NCI-H1105 (cell line): ENCODE measurements around the gene RPL13A.
A peak's percentile ranks its signal among the peaks of the same experiment; 100 is the strongest.

Experiments
- DNase-seq: peaks from one replicate; lab custom pipeline; 2025; lab: John Stamatoyannopoulos, UW

Gene RPL13A

DNA sequence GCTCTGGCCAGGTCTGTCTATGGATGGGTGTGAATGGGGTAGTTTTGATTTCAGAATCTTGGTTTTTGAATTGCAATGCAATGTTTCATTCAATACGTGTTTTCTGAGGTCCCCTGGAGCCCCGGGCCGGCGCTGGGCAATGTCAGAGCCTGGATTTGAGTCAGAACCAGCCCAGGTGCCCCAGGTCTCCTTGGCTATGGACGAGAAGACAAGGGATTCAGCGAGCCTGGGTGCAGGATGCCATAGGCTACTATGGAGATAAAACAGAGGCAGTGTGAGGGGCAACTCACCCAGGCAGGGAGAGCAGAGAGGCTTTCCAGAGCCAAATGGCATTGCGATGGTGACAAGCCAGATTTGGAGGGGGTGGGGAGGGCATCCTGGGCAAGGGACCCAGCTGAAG is 1.2 kb upstream of the RPL13A start:
- no peak for DNase-seq

DNA sequence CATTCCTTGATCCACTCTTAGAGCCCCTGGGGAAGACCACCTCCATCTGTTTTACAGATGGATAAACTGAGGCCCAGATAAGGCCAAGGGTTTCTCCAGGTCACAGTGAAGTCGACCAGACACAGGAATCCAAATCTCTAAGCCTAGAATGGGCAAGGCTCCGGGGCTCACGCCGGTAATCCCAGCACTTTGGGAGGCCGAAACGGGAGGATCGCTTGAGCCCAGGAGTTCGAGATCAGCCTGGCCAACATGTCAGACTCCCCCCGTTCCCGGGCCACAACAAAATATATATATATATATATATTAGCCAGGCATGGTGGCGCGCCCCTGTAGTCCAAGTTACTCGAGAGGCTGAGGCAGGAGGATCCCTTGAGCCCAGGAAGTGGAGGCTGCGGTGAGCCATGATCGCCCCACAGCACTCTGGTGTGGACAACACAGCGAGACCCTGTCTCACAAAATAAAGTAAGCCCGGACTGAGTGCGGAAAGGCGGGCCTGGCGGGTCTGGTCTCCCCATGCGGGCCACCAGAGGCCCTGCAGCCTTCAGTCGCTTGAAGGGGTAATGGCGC is 615 bp upstream of the RPL13A start:
- DNase-seq, result no peak

DNA sequence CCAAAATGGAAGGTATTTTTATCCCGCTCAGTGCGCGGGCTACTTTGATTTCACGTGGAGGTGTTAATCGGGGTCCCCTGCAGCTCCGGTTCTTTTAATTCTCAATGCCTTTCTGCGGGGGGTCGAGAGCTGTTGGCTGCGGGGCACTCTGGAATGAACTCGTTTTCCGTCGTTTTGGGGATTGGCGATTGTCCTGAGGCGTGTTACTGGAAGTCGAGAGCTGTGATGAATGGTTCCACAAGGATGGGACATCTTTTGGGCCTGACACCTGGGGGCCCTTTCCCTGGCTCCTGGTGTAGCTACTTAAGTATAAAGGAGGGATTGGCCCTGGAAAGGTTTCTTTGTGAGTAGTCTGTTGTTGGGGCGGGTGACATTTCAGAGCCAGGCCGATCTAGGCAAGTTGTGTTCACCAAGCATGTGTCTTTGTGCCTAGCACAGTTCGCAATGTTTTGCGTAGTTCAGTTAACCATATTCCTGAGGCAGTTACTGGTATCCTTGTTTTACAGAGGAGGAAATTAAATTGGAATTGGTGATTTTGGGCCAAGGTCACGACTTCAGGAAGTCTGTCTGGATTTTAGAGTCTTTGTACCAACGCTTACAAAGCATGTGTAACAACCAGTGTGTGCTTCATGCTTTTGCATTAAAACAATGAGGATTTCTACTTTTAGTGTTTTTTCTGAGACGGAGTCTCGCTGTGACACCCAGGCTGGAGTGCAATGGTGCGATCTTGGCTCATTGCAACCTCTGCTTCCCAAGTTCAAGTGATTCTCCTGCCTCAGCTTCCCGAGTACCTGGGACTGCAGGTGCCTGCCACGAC is 846 bp downstream of the RPL13A start:
- DNase-seq, result no peak

DNA sequence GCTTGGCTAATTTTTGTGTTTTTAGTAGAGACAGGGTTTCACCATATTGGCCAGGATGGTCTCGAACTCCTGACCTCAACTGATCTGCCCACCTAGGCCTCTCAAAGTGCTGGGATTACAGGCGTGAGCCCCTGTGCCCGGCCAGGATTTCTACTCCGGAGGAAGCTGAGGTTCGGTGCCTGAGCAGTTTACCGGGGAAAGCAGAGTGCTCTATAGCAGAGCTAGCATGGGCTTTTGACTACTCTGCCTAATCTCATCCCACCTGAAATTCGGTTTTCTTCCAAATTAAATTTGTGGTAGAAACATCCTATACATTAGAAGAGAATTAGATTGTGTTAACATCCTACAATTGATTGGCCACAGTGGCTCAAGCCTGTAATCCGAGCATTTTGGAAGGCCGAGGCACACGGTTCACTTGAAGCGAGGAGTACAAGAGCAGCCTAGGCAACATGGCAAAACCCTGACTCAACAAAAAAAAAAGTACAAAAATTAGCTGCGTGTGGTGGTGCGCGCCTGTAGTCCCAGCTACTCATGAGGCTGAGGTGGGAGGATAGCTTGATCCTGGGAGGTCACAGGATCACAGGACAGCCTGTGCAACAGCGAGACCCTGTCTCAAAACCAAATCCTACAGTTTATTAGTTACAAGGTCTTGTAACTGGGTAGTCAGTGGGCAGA is 1.6 kb downstream of the RPL13A start:
- DNase-seq, result no peak

DNA sequence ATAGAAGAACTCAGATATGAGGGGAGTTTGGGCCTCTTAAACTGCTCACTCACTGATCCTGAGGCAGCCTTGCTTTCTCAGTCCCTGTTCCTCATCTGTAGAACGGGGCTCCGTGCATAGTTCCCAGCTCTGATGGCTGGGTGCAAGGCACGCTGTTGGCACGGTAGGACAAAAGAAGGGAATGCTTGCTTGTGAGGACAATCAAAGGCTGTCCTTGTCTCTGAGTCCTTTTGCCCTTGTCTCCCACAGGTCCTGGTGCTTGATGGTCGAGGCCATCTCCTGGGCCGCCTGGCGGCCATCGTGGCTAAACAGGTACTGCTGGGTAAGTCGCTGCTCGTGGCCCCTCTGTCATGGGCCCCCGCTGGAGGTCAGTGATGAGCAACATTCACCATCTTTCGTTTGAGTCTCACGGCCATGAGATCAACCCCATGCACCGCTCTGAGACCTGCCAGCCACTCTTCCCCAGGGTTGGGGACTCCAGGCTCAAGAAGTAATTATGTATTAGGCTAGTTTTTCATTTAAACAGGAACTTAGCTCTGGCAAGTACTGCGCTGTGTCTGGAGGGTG is 2.3 kb downstream of the RPL13A start:
- DNase-seq, result no peak

DNA sequence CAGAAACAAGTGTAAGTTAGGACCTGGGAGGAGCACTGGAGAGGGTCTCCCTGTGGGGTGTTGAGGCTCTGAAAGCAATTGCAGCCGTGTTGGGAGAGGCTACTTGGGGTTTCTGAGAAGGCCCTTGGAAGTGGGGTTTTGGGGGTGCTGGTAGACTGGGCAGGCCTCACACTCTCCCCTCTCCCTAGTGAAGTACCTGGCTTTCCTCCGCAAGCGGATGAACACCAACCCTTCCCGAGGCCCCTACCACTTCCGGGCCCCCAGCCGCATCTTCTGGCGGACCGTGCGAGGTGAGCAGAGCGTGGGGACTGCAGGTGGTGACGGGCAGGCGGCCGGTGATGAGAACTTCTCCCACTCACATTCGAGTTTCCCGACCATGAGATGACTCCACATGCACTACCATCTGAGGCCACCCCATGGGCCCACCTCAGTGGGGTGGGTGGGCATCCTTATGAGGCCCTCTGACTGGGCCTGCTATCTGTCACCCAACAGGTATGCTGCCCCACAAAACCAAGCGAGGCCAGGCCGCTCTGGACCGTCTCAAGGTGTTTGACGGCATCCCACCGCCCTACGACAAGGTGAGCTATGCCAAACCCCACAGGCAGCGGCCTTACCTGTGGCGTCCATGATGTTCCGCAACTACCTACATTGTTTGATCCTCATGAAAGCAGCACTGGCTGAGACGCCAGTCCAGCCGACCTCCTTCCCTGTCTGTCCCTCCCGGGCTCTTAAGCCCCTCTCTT is 3.0 kb downstream of the RPL13A start:
- no peak for DNase-seq

DNA sequence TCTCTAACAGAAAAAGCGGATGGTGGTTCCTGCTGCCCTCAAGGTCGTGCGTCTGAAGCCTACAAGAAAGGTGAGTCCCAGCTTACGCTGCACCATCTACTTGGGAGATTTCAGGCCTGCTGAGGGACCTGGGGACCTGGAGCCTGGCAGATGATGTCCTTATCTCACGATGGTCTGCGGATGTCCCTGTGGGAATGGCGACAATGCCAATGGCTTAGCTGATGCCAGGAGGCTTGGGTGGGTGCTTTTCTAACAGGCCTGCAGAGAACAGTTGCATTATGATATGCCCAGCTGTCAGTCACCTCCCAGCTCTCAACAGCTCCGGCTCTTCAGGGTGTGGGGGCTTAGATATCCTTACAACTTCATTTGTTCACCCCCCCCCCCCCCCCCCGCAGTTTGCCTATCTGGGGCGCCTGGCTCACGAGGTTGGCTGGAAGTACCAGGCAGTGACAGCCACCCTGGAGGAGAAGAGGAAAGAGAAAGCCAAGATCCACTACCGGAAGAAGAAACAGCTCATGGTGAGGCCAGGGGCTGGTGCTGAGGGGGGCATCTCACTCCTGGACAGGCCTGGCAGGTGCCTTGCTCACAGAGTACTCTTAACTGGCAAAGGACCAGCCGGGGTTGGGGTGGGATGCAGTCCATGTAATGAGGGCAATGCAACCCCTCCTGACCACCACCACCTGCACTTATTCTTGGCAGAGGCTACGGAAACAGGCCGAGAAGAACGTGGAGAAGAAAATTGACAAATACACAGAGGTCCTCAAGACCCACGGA is 3.8 kb downstream of the RPL13A start:
- no peak for DNase-seq

DNA sequence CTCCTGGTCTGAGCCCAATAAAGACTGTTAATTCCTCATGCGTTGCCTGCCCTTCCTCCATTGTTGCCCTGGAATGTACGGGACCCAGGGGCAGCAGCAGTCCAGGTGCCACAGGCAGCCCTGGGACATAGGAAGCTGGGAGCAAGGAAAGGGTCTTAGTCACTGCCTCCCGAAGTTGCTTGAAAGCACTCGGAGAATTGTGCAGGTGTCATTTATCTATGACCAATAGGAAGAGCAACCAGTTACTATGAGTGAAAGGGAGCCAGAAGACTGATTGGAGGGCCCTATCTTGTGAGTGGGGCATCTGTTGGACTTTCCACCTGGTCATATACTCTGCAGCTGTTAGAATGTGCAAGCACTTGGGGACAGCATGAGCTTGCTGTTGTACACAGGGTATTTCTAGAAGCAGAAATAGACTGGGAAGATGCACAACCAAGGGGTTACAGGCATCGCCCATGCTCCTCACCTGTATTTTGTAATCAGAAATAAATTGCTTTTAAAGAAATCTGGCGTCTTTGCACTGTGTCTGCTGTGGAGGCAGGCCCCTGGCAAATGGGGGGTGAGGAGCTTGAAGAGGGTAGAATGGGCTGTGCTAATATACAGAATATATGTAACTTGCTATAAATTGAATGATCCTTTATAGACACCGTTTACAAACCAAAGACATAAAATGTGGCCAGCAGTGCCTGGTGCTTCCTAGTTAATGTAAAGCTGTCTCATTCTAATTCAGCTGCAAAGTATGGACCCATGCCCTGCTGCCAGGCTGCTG is 4.6 kb downstream of the RPL13A start:
- no peak for DNase-seq

DNA sequence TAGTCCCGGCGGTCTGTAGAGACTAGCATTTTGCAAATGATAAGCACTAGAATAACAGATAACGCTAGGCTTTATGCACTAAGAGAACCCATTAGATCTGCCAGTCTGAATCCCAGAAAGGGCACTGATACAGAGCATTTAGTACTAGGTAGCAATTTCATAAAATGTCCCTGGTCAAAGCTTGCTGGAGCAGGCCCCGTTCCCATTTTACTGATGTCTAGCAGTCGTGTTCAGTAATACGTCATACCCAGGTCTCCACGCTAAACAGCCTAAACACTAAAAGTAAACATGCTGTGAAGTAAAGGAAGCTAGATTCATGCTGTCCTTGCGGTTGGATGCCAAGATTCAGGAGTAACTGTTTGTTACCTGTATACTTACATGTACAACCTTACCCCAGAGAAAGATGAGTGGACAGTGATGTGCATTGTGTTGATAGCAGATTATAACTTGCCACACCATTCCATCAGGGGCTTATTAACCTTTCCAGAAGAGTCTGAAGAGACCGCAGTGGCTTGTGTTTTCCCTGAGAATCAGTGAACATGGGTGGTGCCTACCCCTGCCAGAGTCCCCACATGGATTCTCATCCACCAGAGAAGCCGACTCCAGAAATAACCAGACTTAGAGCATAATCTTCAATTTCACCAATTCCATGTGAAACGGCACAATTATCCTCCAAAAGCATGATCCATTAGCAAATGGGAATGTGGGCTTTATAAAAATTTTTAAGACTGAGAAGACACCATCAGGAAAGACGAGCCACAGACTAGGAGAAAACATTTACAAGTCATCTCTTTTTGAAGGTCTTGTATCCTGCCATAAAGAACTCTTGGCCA is 5.4 kb downstream of the RPL13A start:
- no peak for DNase-seq

DNA sequence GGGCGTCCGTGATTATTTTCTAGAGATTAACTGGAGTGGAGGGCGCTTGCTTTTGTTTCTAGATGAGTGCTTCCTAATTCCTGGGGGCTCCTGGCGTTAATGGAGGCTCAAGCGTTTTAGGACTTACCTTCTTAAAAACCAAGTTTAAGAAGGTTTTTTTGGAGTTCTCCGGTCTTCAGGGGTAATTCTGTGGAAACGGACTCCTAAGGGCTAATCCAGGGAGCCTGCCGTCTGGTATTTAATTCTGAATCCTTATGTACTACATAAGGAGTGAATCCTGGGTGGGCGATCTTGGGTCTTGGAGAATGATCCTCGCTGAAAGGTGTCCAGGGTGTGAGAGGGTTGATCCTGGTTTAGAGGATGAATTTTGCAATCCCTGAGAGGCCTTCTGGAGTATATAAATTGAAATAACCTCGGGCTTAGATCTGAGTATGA is 9.2 kb downstream of the RPL13A start:
- no peak for DNase-seq

DNA sequence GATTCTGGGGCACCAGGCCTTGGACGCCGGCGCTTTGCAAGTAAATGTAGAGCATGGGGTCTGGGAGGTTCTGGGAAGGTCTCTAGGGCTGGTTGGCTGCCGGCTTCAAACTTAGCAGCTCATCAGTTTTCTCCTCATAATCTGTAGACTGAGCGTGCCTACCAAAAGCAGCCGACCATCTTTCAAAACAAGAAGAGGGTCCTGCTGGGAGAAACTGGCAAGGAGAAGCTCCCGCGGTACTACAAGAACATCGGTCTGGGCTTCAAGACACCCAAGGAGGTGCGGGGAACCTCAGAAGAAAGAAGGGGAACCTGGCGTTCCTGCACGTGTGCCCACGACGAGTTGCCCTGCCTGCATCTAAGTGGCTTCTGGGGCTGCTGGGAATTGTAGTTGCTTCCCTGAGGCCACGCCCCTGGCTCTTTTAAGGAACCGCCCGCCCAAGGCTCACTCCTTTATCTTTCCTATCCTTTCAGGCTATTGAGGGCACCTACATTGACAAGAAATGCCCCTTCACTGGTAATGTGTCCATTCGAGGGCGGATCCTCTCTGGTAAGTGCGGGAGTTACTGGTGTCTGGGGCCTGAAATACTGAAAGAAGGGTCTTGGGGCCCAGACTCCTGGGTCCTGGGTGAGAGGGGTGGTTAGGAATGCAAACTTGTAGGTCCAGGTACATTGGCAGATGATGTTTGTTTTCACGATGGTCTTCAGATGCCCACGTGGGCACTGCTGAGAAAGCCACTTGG is 9.8 kb downstream of the RPL13A start:
- DNase-seq, result no peak

DNA sequence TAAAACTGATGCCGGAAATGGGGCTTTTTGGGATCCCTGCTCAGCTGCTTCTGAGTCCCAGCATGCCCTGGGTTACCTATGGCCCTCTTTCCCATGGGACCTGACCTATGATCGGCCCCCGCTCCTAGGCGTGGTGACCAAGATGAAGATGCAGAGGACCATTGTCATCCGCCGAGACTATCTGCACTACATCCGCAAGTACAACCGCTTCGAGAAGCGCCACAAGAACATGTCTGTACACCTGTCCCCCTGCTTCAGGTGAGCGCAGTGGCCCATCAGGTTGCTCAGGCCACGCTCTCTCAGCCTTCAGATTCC is 10.3 kb downstream of the RPL13A start:
- DNase-seq, result no peak

DNA sequence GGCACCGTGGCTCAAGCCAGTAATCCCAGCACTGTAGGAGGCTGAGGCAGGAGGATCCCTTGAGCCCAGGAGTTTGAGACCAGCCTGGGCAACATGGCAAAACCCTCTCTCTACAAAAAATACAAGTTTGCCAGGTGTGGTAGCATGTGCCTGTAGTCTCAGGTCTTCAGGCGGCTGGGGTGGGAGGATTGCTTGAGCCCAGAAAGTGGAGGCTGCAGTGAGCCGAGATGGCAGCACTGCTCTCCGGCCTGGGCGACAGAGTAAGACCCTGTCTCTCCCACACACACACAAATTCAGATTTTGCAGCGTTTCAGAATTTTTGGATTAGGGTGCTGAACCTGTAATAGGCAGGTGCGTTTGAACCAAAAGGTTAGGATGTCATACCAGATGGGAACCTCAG is 11.1 kb downstream of the RPL13A start:
- no peak for DNase-seq

DNA sequence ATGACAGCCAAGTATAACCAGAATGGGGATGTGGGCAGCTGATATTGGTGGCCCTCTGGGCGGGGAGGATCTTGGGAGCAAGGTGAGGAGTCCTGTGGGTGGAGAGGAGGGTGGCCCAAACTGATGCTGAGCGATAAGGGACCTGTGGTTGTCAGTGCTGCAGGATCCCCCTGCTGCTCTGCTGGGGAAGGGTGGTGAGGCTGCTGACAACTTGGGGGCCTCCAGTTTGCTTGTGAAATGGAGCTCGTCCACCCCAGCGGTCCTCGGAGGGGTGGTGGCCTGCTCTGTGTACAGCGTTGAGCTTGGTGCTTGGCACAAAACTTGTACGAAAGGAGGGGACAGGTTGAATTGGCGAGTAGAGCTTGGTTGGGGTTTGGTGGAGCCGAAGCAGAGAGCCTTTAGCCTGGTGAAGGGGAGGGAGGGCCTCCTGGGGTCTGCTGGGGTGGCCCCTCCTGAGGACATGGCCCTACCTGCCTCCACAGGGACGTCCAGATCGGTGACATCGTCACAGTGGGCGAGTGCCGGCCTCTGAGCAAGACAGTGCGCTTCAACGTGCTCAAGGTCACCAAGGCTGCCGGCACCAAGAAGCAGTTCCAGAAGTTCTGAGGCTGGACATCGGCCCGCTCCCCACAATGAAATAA is 11.7 kb downstream of the RPL13A start:
- no peak for DNase-seq

DNA sequence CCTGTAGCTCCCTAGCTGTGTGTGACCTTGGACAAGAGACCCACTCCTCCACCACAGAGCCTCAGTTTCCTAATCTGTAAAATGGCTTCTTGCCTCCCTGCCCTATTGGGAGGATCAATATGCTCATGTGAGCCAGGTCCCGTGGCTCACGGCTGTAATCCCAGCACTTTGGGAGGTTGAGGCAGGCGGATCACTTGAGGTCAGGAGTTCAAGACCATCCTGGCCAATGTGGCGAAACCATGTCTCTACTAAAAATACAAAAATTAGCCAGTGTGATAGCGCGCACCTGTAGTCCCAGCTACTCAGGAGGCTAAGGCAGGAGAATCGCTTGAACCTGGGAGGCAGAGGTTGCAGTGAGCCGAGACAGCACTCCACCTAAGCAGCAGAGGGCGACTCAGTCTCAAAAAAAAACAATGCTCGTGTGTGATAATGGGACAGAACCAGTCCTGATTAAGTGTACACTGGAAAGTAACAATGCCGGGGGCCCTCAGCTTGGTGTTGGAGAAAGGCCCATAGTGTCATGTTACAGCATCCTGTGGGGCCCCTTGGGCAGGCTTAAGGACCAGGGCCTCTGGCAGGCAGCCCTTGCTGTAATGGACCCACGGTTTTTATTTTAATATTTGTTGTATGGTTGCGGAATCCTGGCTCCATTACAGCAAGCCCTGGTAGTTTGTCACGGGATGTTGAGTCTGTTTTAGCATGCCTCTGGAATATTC is 15.6 kb downstream of the RPL13A start:
- DNase-seq, result peak; percentile 48

DNA sequence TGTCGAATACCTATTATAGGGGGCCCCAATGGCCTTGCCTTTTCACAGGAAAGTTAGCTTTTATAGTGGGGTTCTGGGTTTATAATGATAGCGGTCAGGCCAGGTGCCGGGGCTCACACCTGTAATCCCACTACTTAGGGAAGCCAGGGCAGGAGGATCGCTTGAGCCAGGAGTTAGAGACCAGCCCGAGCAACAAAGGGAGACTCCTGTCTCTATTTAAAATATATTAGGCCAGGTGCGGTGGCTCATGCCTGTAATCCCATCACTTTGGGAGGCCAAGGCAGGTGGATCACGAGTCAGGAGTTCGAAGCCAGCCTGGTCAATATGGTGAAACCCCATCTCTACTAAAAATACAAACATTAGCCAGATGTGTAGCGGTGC is 16.2 kb downstream of the RPL13A start:
- no peak for DNase-seq

DNA sequence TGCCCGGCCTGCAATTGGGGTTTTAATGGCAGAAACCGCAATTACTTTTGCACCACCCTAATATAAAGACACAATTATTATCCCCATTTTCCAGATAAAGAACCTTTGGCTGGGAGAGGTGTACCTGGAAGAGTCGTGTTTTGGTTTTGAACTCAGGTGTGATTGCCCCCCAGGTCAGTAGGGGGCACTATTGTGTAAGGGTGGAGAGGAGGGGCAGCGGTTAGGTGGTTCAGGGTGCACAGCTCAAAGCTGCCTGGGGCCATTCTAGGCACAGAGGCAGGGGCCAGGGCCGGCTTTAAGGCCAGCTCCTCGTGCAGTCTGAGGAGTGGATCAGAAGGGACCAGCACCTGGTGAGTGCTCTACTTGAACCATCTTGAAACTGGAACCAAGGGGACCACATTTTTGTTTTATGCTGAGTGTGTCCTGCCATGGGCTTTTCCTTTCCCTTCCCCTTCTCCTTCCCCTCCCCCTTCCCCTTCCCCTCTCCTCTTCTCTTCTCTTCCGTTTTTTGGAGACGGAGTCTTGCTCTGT is 19.2 kb downstream of the RPL13A start:
- DNase-seq, result peak; percentile 30
